Immature natural killer cell (primary cell): ENCODE data around the gene SFMBT2. TPM values are rescaled to one million over a fixed set of nuclear protein-coding genes. Genes with fewer than 3 reads are reported as not detected.

Experiments
- DNase-seq, 3 donors: peaks; one replicate each; pipeline ENCODE4 v3.0.0; 2022; ENCODE audit warnings: mixed read lengths in 1 of 3
- H3K27ac Mint-ChIP-seq, 6 donors: one replicate each; pipeline ENCODE4 v1.8.0; 2020; ENCODE audit warnings: mixed read lengths in 6 of 6, mild to moderate bottlenecking in 5 of 6, inconsistent platforms in 4 of 6, moderate library complexity in 3 of 6
- H3K27me3 Mint-ChIP-seq, 3 donors: one replicate each; pipeline ENCODE4 v1.8.0; 2020 to 2021; ENCODE audit warnings: low read depth in 3 of 3, mild to moderate bottlenecking in 3 of 3, mixed read lengths in 3 of 3, moderate library complexity in 3 of 3, inconsistent platforms in 1 of 3
- H3K36me3 Mint-ChIP-seq, 3 donors: one replicate each; pipeline ENCODE4 v1.8.0; 2020; ENCODE audit warnings: mixed read lengths in 3 of 3, inconsistent platforms in 2 of 3, mild to moderate bottlenecking in 2 of 3
- H3K4me1 Mint-ChIP-seq, 2 donors: one replicate each; pipeline ENCODE4 v1.8.0; 2020; ENCODE audit warnings: inconsistent platforms in 2 of 2, mild to moderate bottlenecking in 2 of 2, mixed read lengths in 2 of 2, moderate library complexity in 1 of 2
- H3K4me3 Mint-ChIP-seq, 5 donors: one replicate each; pipeline ENCODE4 v1.8.0; 2020; ENCODE audit warnings: mild to moderate bottlenecking in 5 of 5, mixed read lengths in 5 of 5, inconsistent platforms in 3 of 5, moderate library complexity in 3 of 5
- H3K9me3 Mint-ChIP-seq, 6 donors: one replicate each; pipeline ENCODE4 v1.8.0; 2020; ENCODE audit warnings: mild to moderate bottlenecking in 6 of 6, mixed read lengths in 6 of 6, inconsistent platforms in 4 of 6, moderate library complexity in 3 of 6
- polyA plus RNA-seq, 3 donors: library from polyadenylated mRNA; unstranded; fragments of 300-500 nt; fragmentation: Illumina TruSeq; gene quantifications; one replicate each; pipeline ENCODE4 v1.2.3, GENCODE V29; 2021

SFMBT2 gene
- polyA plus RNA-seq, 3 donors from 2014 or later = 1.5 to 9.8 (median 3.1) TPM

- H3K9me3 Mint-ChIP-seq = no peaks in the 10 kb centered on the region
- H3K27me3 Mint-ChIP-seq = peaks cover 2 to 5% (median 5%) of the 10 kb centered on the region in 3 donors
- H3K27ac Mint-ChIP-seq = peak overlapping the region in 4 of 6 donors; percentile 29 to 81 (median 71)
- peaks cover 5 to 12% of the 10 kb centered on the region in 2 donors for H3K4me1 Mint-ChIP-seq
- DNase-seq = no peak
- peaks cover 32 to 76% (median 35%) of the 10 kb centered on the region in 3 donors for H3K36me3 Mint-ChIP-seq
- H3K4me3 Mint-ChIP-seq = no peak overlapping the region
These were observed 245.9 kb downstream of the SFMBT2 start for GRCh38 chr10:7164955-7165354.

DNA sequence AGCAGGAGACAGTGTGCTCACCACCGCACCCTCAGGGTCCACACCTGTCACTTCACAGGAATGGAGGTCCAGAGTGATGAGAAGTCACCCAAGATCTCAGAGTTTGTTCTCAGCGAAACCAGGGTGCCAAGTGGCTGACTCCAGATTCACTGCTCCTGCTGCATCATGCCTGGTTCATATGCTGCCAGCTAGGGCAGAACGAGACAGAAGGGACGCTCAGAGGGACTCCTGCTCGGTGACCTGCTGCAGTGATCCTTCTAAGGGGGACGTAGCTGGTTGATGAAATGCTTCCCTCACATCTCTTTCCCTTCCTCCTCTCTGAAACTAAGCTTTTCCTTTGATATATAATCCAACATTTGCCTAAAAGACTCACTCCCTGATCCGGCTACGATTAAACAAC, 248.5 kb downstream of the SFMBT2 start:
- peaks cover 2 to 5% (median 5%) of the 10 kb centered on the region in 3 donors for H3K27me3 Mint-ChIP-seq
- H3K4me1 Mint-ChIP-seq = peaks cover 14 to 30% of the 10 kb centered on the region in 2 donors
- peaks cover 34 to 76% (median 36%) of the 10 kb centered on the region in 3 donors for H3K36me3 Mint-ChIP-seq
- H3K4me3 Mint-ChIP-seq = no peak overlapping the region
- H3K9me3 Mint-ChIP-seq = no peaks in the 10 kb centered on the region
- H3K27ac Mint-ChIP-seq = peak overlapping the region in 1 of 6 donors; percentile 36
- DNase-seq = no peak

GRCh38 chr10:7161484-7162250, 249.2 kb downstream of the SFMBT2 start:
- no peak overlapping the region for H3K27ac Mint-ChIP-seq
- H3K4me1 Mint-ChIP-seq = peaks cover 19 to 36% of the 10 kb centered on the region in 2 donors
- H3K36me3 Mint-ChIP-seq = peaks cover 28 to 75% (median 29%) of the 10 kb centered on the region in 3 donors
- H3K9me3 Mint-ChIP-seq = no peaks in the 10 kb centered on the region
- H3K4me3 Mint-ChIP-seq = no peak overlapping the region
- peaks cover 2 to 5% (median 5%) of the 10 kb centered on the region in 3 donors for H3K27me3 Mint-ChIP-seq
- DNase-seq = no peak

GRCh38 chr10:7159928-7160327, 250.9 kb downstream of the SFMBT2 start:
- DNase-seq = no peak
- Mint-ChIP-seq H3K9me3 (no peaks in the 10 kb centered on the region), H3K27me3 (peaks cover 2 to 5% (median 3%) of the 10 kb centered on the region in 3 donors), H3K4me1 (peaks cover 19 to 31% of the 10 kb centered on the region in 2 donors), H3K4me3 (no peak overlapping the region), H3K36me3 (peaks cover 24 to 64% (median 26%) of the 10 kb centered on the region in 3 donors), H3K27ac (peak overlapping the region in 4 of 6 donors; percentile 6 to 51 (median 42))

GRCh38 chr10:7159517-7159916, 251.3 kb downstream of the SFMBT2 start:
- Mint-ChIP-seq H3K9me3 (no peaks in the 10 kb centered on the region), H3K4me1 (peaks cover 19 to 31% of the 10 kb centered on the region in 2 donors), H3K4me3 (no peak overlapping the region), H3K36me3 (peaks cover 24 to 61% (median 26%) of the 10 kb centered on the region in 3 donors), H3K27ac (peak overlapping the region in 3 of 6 donors; percentile 6 to 48 (median 22)), H3K27me3 (peaks cover 2 to 3% (median 3%) of the 10 kb centered on the region in 3 donors)
- no peak for DNase-seq

GRCh38 chr10:7157091-7157490, 253.7 kb downstream of the SFMBT2 start:
- peaks cover 14 to 42% (median 17%) of the 10 kb centered on the region in 3 donors for H3K36me3 Mint-ChIP-seq
- H3K27me3 Mint-ChIP-seq = peaks cover 0 to 3% (median 2%) of the 10 kb centered on the region in 3 donors

DNA sequence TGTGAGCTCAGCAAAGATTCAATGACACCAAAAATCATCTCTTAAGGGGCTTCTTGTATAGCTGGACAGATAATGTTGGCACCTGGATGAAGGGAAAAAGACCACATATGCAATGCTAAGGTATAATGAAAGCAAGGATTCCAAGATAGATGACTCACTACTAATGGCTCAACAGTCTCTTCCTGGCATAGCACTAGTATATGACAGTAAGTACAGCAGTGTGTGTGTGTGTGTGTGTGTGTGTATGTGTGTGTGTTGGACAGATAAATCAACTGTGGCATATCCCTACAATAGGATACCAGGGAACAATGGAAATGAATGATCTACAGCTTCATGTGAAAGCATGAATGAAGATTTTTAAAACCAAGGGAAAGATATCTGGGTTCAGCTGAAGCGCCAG, 257.1 kb downstream of the SFMBT2 start:
- H3K4me3 Mint-ChIP-seq = no peak overlapping the region
- H3K4me1 Mint-ChIP-seq = peaks cover 6 to 23% of the 10 kb centered on the region in 2 donors
- H3K36me3 Mint-ChIP-seq = peaks cover 0 to 12% (median 8%) of the 10 kb centered on the region in 3 donors
- H3K27ac Mint-ChIP-seq = peak overlapping the region in 1 of 6 donors; percentile 19
- H3K27me3 Mint-ChIP-seq = peaks cover 0 to 2% (median 0%) of the 10 kb centered on the region in 3 donors
- H3K9me3 Mint-ChIP-seq = no peaks in the 10 kb centered on the region
- DNase-seq = no peak

More at GRCh38 chr10:7157091-7157490, 253.7 kb downstream of the SFMBT2 start:
- Mint-ChIP-seq H3K4me1 (peaks cover 19 to 41% of the 10 kb centered on the region in 2 donors), H3K27ac (peak overlapping the region in 4 of 6 donors; percentile 36 to 80 (median 71)), H3K9me3 (no peaks in the 10 kb centered on the region), H3K4me3 (no peak overlapping the region)
- no peak for DNase-seq

DNA sequence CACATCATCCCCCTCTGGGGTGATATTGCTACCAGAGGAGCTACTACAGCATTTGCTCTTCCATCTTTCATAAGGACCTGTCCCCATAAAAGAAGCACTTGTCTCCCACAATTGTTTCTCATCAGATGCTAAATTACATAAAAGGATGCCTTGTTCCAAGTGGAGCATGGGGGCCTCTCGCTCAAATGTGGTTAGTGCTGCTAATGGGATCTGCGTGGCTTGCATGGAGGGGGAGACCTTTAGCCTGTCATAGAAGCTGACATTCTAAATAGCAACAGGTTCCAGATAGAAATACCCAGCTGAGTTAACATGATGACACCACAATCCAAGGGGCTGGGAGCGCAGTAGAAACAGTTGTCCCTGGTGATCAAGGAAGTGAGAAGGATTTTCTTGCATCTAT, 257.9 kb downstream of the SFMBT2 start:
- Mint-ChIP-seq H3K4me1 (peaks cover 6 to 20% of the 10 kb centered on the region in 2 donors), H3K36me3 (peaks cover 0 to 11% (median 1%) of the 10 kb centered on the region in 3 donors), H3K9me3 (no peaks in the 10 kb centered on the region), H3K4me3 (no peak overlapping the region), H3K27ac (no peak overlapping the region), H3K27me3 (peaks cover 0 to 2% (median 2%) of the 10 kb centered on the region in 3 donors)
- DNase-seq = no peak

DNA sequence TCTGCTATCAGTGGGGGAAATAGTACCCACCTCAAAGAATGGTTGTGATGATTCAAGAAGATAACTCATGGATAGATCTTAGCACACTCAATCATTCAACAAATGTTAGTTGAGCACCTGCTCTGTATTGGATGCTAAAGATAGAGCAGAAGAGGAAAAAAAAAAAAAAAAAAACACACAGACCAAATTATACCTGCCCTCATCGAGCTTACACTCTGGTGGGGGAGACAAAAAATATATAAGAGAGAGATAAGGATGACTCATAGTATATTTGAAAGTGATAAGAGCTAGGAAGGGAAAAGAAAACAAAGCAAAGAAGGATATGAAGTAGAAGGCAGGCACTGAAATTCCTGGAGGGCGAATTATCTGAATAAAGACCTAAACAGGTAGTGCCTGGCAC, 258.5 kb downstream of the SFMBT2 start:
- Mint-ChIP-seq H3K27ac (no peak overlapping the region), H3K4me1 (peaks cover 5 to 18% of the 10 kb centered on the region in 2 donors), H3K9me3 (no peaks in the 10 kb centered on the region), H3K4me3 (no peak overlapping the region), H3K27me3 (peaks cover 0 to 2% (median 2%) of the 10 kb centered on the region in 3 donors), H3K36me3 (peaks cover 0 to 4% (median 0%) of the 10 kb centered on the region in 3 donors)
- DNase-seq = no peak

DNA sequence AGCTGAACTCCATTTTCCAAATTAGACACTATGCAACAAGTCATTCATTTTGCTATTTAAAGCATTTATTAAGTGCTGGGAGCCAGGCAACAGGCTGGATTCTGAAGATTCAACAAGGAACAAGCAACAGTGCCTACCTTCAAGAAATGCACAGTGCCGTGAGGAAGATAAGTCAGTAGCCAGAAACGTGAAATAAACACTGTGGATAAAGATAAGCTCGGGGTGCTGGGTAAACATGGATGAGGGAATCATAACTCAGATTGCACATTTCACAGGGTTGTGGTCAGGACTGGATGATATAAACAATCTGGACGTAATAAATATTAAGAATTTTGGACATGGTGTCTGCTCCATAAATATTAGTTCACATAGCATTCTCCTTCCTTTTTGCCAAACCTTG, 259.3 kb downstream of the SFMBT2 start:
- Mint-ChIP-seq H3K4me1 (peaks cover 0 to 10% of the 10 kb centered on the region in 2 donors), H3K36me3 (no peaks in the 10 kb centered on the region), H3K27me3 (peaks cover 0 to 6% (median 2%) of the 10 kb centered on the region in 3 donors), H3K4me3 (no peak overlapping the region), H3K9me3 (no peaks in the 10 kb centered on the region), H3K27ac (no peak overlapping the region)
- DNase-seq = no peak

GRCh38 chr10:7150349-7150748, 260.5 kb downstream of the SFMBT2 start:
- H3K27ac Mint-ChIP-seq = no peak overlapping the region
- no peak for DNase-seq
- peaks cover 0 to 10% of the 10 kb centered on the region in 2 donors for H3K4me1 Mint-ChIP-seq
- no peaks in the 10 kb centered on the region for H3K36me3 Mint-ChIP-seq
- peaks cover 0 to 6% (median 4%) of the 10 kb centered on the region in 3 donors for H3K27me3 Mint-ChIP-seq
- no peak overlapping the region for H3K4me3 Mint-ChIP-seq
- no peaks in the 10 kb centered on the region for H3K9me3 Mint-ChIP-seq

- H3K4me1 Mint-ChIP-seq = peaks cover 0 to 9% of the 10 kb centered on the region in 2 donors
- no peak for DNase-seq
- peaks cover 0 to 6% (median 4%) of the 10 kb centered on the region in 3 donors for H3K27me3 Mint-ChIP-seq
- H3K36me3 Mint-ChIP-seq = peaks cover 0 to 6% (median 0%) of the 10 kb centered on the region in 3 donors
- no peak overlapping the region for H3K4me3 Mint-ChIP-seq
- H3K9me3 Mint-ChIP-seq = peaks cover 0 to 3% (median 0%) of the 10 kb centered on the region in 6 donors
- no peak overlapping the region for H3K27ac Mint-ChIP-seq
These were observed 264.6 kb downstream of the SFMBT2 start for GRCh38 chr10:7146189-7146588.

- H3K9me3 Mint-ChIP-seq = peaks cover 0 to 1% (median 0%) of the 10 kb centered on the region in 6 donors
- no peak for DNase-seq
- no peak overlapping the region for H3K4me3 Mint-ChIP-seq
- H3K27me3 Mint-ChIP-seq = peaks cover 1 to 11% (median 4%) of the 10 kb centered on the region in 3 donors
- H3K4me1 Mint-ChIP-seq = peaks cover 0 to 8% of the 10 kb centered on the region in 2 donors
- H3K36me3 Mint-ChIP-seq = peaks cover 0 to 8% (median 4%) of the 10 kb centered on the region in 3 donors
- no peak overlapping the region for H3K27ac Mint-ChIP-seq
These were observed 274.8 kb downstream of the SFMBT2 start for GRCh38 chr10:7136016-7136415.

DNA sequence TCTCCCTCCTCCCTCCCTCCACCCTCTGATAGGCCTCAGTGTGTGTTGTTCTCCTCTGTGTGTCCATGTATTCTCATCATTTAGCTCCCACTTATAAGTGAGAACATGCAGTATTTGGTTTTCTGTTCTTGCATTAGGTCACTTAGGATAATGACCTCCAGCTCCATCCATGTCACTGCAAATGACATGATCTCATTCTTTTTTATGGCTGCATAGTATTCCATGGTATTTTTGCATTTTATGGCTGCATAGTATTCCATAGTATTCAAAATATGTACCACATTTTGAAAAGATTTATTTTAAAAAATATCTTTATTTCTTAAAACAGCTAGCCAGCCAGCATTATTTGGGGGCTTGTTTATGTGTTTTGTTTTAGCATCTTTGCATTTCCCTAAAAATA, 275.6 kb downstream of the SFMBT2 start:
- H3K27ac Mint-ChIP-seq = no peak overlapping the region
- H3K36me3 Mint-ChIP-seq = peaks cover 0 to 8% (median 4%) of the 10 kb centered on the region in 3 donors
- no peak overlapping the region for H3K4me3 Mint-ChIP-seq
- peaks cover 1 to 11% (median 4%) of the 10 kb centered on the region in 3 donors for H3K27me3 Mint-ChIP-seq
- DNase-seq = no peak
- H3K4me1 Mint-ChIP-seq = peaks cover 0 to 8% of the 10 kb centered on the region in 2 donors
- peaks cover 0 to 1% (median 0%) of the 10 kb centered on the region in 6 donors for H3K9me3 Mint-ChIP-seq
